Mucosa of rectum (tissue), 2 donors: ENCODE data around the gene PAX7.

Experiments
- H3K27ac ChIP-seq, 2 donors: one replicate each; pipeline ENCODE4 v1.7.0; 2013; ENCODE audit warnings: inconsistent platforms in 2 of 2, low read depth in 2 of 2, low read length in 2 of 2
- H3K27me3 ChIP-seq, 2 donors: one replicate each; pipeline ENCODE4 v1.7.0; 2013; ENCODE audit warnings: low read length in 2 of 2; ENCODE audit not compliant: control insufficient read depth in 2 of 2, insufficient read depth in 2 of 2
- H3K36me3 ChIP-seq, 2 donors: one replicate each; pipeline ENCODE4 v1.7.0; 2013; ENCODE audit warnings: low read length in 2 of 2; ENCODE audit not compliant: control insufficient read depth in 2 of 2, insufficient read depth in 2 of 2
- H3K4me1 ChIP-seq, 2 donors: one replicate each; pipeline ENCODE4 v1.7.0; 2013; ENCODE audit warnings: low read length in 2 of 2, mild to moderate bottlenecking in 1 of 2; ENCODE audit not compliant: control insufficient read depth in 2 of 2, insufficient read depth in 2 of 2
- H3K4me3 ChIP-seq, 2 donors: one replicate each; pipeline ENCODE4 v1.7.0; 2013; ENCODE audit warnings: low read length in 2 of 2
- H3K9ac ChIP-seq, 2 donors: one replicate each; pipeline ENCODE4 v1.7.0; 2013; ENCODE audit warnings: low read length in 2 of 2, low read depth in 1 of 2, mild to moderate bottlenecking in 1 of 2
- H3K9me3 ChIP-seq, 2 donors: one replicate each; pipeline ENCODE4 v1.7.0; 2013; ENCODE audit warnings: low read length in 2 of 2; ENCODE audit not compliant: control insufficient read depth in 2 of 2
- donor health status: healthy.
- donor health status: Normal muscosa, but diverticular disease.

Gene PAX7

DNA sequence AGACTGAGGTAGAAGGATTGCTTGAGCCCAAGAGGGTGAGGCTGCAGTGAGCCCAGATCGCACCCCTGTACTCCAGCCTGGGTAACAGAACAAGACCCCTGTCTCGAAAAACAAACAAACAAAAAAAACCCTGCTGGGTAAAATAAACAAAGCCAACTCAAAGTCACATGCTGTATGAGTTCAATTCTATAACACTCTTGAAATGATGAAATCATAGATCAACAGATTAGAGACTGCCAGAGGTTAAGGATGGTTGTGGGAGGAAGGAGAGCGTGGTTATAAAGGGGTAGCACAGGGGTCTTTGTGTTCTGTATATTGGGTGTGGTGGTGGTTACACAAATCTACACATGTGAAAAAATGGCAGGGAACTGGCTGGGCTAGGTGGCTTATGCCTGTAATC lies 166.3 kb downstream of the PAX7 start:
- no peaks in the 10 kb centered on the region for H3K4me1 ChIP-seq
- no peaks in the 10 kb centered on the region for H3K36me3 ChIP-seq
- no peak overlapping the region for H3K4me3 ChIP-seq
- no peak overlapping the region for H3K27ac ChIP-seq
- peaks cover 0 to 3% of the 10 kb centered on the region in 2 donors for H3K9me3 ChIP-seq
- H3K9ac ChIP-seq = no peak overlapping the region
- peaks cover 0 to 2% of the 10 kb centered on the region in 2 donors for H3K27me3 ChIP-seq
